Lower leg skin (tissue), 4 donors: Measurements from ENCODE around the gene DIP2B. TPM values are rescaled to one million over a fixed set of nuclear protein-coding genes. Genes with fewer than 3 reads are reported as not detected.

ENCODE experiments used
- DNase-seq, 2 donors: peaks; one replicate each; pipeline ENCODE4 v3.0.0-alpha.2; 2019; ENCODE audit warnings: low spot score in 2 of 2
- H3K4me3 ChIP-seq: fragments of 200-600 bp; sonication (generic); 2 replicates; pipeline ENCODE4 v1.5.1; 2017; ENCODE audit warnings: mild to moderate bottlenecking, low read depth; ENCODE audit not compliant: poor library complexity, severe bottlenecking
- POLR2A ChIP-seq, 2 donors: fragments of 450-650 bp; IDR thresholded peaks; one replicate each; pipeline ENCODE4 v1.6.1; 2016 to 2017; ENCODE audit warnings: antibody characterized with exemption in 2 of 2, mild to moderate bottlenecking in 1 of 2, moderate library complexity in 1 of 2
- WGBS, 2 donors: methylation state at CpG; one replicate each; pipeline ENCODE4 v1.1.5; 2018; 5-methylcytosine and 5-hydroxymethylcytosine counted together
- intact Hi-C: fragments of 100-400 bp; cut with DNase I; formaldehyde crosslinking; loops from one replicate; pipeline ENCODE4 v1.15.0; 2023; ENCODE audit warnings: low total_unique reads
- total RNA-seq, 4 donors: library from RNA; depleted of rRNA; stranded (reverse); fragments of >200 nt; gene quantifications; one replicate each; pipeline ENCODE4 v1.1.0, GENCODE V29; 2016
- TF ChIP-seq, protein P1 (sequence below), 3 donors: fragments of 450-650 bp; IDR thresholded peaks; one replicate each; pipeline ENCODE4 v1.5.1; 2016; ENCODE audit warnings: antibody characterized with exemption in 3 of 3, mild to moderate bottlenecking in 3 of 3, moderate library complexity in 2 of 3

DIP2B gene
- total RNA-seq, 4 donors from 2014 or later, result 56.9 to 104 (median 68.6) TPM

DNA sequence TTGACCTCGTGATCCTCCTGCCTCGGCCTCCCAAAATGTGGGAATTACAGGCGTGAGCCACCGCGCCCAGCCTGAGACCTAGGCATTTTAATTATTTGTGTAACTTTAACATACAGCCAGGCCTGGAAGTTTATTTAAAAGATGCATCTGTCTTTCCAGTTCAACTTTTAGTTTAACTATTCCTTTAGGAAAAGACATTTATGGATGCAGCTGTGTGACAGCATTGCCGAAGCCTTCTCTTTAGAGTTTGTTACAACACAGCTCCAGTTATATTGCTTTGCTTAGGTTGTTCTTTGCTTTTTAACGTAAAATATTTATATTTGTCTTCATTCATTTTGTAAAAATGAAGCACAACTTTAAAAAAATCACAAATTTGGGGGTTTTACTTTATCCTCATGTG is 67.0 kb downstream of the DIP2B start:
- 85 to 89% methylated on average over 7 of the region's 7 CpGs for WGBS, 2 donors

DNA sequence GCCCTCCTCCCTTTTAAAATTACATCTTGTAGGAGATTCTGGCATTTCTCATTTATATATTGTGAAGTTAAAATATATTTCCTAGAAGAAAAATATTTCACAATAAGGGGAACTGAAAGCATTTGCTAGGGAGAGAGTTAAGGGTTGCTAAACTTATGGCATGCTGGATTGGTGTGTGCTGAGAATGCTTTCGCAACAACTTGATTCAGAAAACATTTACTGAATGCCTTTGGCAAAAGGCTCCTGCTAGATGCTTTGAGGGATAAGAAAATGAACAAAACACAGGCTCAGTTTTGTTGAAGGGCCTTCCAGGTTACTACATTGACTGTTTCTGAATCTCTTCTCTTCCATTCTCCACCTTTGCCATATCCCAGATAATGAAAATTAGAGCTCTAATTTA is 67.5 kb downstream of the DIP2B start:
- intact Hi-C loops, result no loop called here
- peak in 1 of 2 donors; percentile 53 for DNase-seq
- no peak for TF ChIP-seq POLR2A (IDR thresholded peaks at IDR 0.05)
- TF ChIP-seq, protein P1, sequence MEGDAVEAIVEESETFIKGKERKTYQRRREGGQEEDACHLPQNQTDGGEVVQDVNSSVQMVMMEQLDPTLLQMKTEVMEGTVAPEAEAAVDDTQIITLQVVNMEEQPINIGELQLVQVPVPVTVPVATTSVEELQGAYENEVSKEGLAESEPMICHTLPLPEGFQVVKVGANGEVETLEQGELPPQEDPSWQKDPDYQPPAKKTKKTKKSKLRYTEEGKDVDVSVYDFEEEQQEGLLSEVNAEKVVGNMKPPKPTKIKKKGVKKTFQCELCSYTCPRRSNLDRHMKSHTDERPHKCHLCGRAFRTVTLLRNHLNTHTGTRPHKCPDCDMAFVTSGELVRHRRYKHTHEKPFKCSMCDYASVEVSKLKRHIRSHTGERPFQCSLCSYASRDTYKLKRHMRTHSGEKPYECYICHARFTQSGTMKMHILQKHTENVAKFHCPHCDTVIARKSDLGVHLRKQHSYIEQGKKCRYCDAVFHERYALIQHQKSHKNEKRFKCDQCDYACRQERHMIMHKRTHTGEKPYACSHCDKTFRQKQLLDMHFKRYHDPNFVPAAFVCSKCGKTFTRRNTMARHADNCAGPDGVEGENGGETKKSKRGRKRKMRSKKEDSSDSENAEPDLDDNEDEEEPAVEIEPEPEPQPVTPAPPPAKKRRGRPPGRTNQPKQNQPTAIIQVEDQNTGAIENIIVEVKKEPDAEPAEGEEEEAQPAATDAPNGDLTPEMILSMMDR (IDR thresholded peaks at IDR 0.05), result no peak
- WGBS, 2 donors, result 17 to 28% methylated on average over 1 of the region's 1 CpG
- no peak overlapping the region for H3K4me3 ChIP-seq

More for the DNA sequence above, 67.0 kb downstream of the DIP2B start:
- no peak for DNase-seq
- intact Hi-C loops, result no loop called here
- no peak overlapping the region for H3K4me3 ChIP-seq
- TF ChIP-seq, protein P1 (IDR thresholded peaks at IDR 0.05), result no peak
- TF ChIP-seq POLR2A (IDR thresholded peaks at IDR 0.05), result no peak

DNA sequence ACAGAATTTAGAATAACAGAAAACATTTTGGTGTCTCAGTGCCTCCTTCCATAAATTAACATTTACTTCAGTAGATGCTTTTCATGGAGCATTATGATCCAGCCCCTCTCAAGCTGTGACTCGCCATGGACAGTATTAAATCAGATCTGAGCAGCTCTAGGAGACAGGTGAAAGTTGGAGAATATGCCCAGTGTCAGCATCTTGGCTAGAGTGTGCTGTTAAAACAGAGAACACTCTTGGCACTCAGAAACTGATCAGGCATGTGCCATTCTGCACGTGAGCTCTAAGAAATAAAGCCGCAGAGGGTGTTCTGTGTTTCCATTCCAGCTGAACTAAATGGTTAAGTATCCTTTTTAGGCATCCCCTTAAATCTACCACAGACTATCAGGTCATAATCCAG is 68.0 kb downstream of the DIP2B start:
- no peak for TF ChIP-seq POLR2A (IDR thresholded peaks at IDR 0.05)
- TF ChIP-seq, protein P1 (IDR thresholded peaks at IDR 0.05), result no peak
- DNase-seq, result no peak
- intact Hi-C loops, result no loop called here
- 44 to 52% methylated on average over 3 of the region's 3 CpGs for WGBS, 2 donors
- H3K4me3 ChIP-seq, result no peak overlapping the region

DNA sequence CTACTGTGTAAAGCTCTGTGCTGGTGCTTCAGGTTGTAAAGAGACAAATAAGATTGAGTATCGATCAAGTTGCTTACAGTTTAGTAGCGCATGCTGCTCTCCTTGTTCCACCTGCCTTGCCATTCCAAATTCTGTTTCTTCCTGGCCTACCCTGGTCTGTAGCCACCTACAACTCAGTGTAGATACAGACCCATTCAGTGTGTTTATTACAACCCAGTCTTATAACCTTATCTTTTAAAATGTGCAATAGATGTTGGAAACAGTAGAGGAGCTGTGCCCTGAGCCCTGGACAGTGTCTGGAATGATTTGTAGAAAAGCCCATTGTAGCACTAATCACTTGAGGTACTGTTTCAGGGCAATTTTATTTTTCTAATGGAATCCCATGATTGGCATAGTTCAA is 68.5 kb downstream of the DIP2B start:
- WGBS, 2 donors, result 67 to 75% methylated on average over 2 of the region's 2 CpGs
- intact Hi-C loops, result no loop called here
- no peak overlapping the region for H3K4me3 ChIP-seq
- no peak for TF ChIP-seq POLR2A (IDR thresholded peaks at IDR 0.05)
- TF ChIP-seq, protein P1 (IDR thresholded peaks at IDR 0.05), result no peak
- DNase-seq, result no peak

DNA sequence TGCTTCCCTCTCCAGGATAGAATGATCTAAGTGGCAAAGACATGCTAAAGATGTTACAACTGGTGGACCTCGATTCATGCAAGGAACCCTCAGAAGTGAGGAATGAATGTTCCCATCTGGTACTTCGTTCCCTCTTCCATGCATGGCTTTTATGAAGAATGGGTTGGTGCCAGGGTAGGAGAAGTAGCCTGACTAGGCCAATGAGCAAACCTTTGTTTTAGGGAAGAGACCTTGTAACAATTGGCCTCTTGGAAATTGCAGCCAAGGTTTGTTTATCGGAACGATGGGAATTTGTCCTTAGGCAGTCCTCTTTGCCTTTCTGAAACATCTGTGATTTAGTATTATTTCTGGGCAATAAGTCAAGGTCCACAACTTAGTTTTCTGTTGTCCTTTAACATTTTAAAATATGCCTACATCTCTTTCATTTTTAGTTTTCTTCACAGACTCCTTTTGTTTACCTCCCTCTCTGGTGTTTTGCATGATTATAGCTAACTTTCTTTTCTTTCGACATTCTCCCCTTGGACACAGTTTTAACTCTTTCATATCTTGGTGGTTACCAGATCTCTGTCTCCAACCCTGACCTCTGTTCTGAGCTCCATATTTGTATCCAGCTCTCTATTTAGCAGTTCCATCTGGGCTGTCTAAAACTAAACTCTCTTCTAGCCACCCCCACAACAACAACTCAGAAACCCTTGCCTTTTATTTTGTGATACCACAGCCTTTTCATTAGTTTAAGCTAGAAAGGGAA is 70.0 kb downstream of the DIP2B start:
- intact Hi-C loops, result no loop called here
- no peak for DNase-seq
- WGBS, 2 donors, result 20 to 38% methylated on average over 5 of the region's 5 CpGs
- TF ChIP-seq, protein P1 (IDR thresholded peaks at IDR 0.05), result no peak
- no peak for TF ChIP-seq POLR2A (IDR thresholded peaks at IDR 0.05)
- no peak overlapping the region for H3K4me3 ChIP-seq
